NCI-H524 treated with DMSO at 0.1 percent for 48 hours (cell line): Measurements from ENCODE around the gene TFF1.

Experiments
- DNase-seq: peaks from one replicate; lab custom pipeline; 2025; lab: John Stamatoyannopoulos, UW

The TFF1 gene

GRCh38 chr21:42317341-42317741 lies 49.0 kb downstream of the TFF1 start:
- no peak for DNase-seq

GRCh38 chr21:42316891-42317290 lies 49.4 kb downstream of the TFF1 start:
- no peak for DNase-seq

GRCh38 chr21:42315296-42315891 lies 50.9 kb downstream of the TFF1 start, which contains the start of gene TFF3:
Gene TFF3 (minus strand): TSS chr21:42315409. CDS start chr21:42315374, 35 bp downstream.
- DNase-seq, result no peak

GRCh38 chr21:42314616-42315295 lies 51.6 kb downstream of the TFF1 start:
- no peak for DNase-seq

- peak; percentile 21 for DNase-seq
These were observed 52.8 kb downstream of the TFF1 start for GRCh38 chr21:42313501-42313969.

GRCh38 chr21:42312626-42313104 lies 53.7 kb downstream of the TFF1 start:
- DNase-seq, result peak; percentile 44
